Endodermal cell (in vitro differentiated cells): ENCODE measurements around the gene DLGAP1. TPM values are rescaled to one million over a fixed set of nuclear protein-coding genes. Genes with fewer than 3 reads are reported as not detected.

Experiments
- DNase-seq: peaks from one replicate; pipeline ENCODE4 v3.0.0-alpha.2; 2017
- H3K27ac ChIP-seq: 2 replicates; pipeline ENCODE4 v1.5.1; 2013; ENCODE audit warnings: mild to moderate bottlenecking, low read depth, low read length, moderate library complexity
- H3K27me3 ChIP-seq: 2 replicates; pipeline ENCODE4 v1.6.1; 2013; ENCODE audit warnings: mild to moderate bottlenecking, low read length, moderate library complexity; ENCODE audit not compliant: insufficient read depth, control insufficient read depth, poor library complexity, severe bottlenecking
- H3K36me3 ChIP-seq: 2 replicates; pipeline ENCODE4 v1.7.0; 2013; ENCODE audit warnings: mild to moderate bottlenecking, low read length, moderate library complexity; ENCODE audit not compliant: control insufficient read depth, insufficient read depth
- H3K4me1 ChIP-seq: one replicate; pipeline ENCODE4 v1.7.0; 2013; ENCODE audit warnings: low read length; ENCODE audit not compliant: control insufficient read depth, insufficient read depth
- H3K4me3 ChIP-seq: 2 replicates; pipeline ENCODE4 v1.5.1; 2013; ENCODE audit warnings: mild to moderate bottlenecking, low read length, moderate library complexity
- H3K9ac ChIP-seq: 2 replicates; pipeline ENCODE4 v1.6.1; 2013; ENCODE audit warnings: mild to moderate bottlenecking, low read length, moderate library complexity; ENCODE audit not compliant: poor library complexity, severe bottlenecking; ENCODE audit errors: extremely low read depth
- H3K9me3 ChIP-seq: 2 replicates; pipeline ENCODE4 v1.6.1; 2013; ENCODE audit warnings: mild to moderate bottlenecking, low read length, moderate library complexity; ENCODE audit not compliant: control insufficient read depth
- H3K27ac Mint-ChIP-seq: 2 replicates; pipeline ENCODE4 v1.8.0; 2020; ENCODE audit warnings: mixed read lengths
- H3K27me3 Mint-ChIP-seq: 2 replicates; pipeline ENCODE4 v1.8.0; 2021; ENCODE audit warnings: mild to moderate bottlenecking, mixed read lengths; ENCODE audit not compliant: insufficient read depth
- H3K36me3 Mint-ChIP-seq: 2 replicates; pipeline ENCODE4 v1.8.0; 2020; ENCODE audit warnings: low read depth, mixed read lengths
- H3K4me1 Mint-ChIP-seq: 2 replicates; pipeline ENCODE4 v1.8.0; 2020; ENCODE audit warnings: mixed read lengths
- H3K4me3 Mint-ChIP-seq: 2 replicates; pipeline ENCODE4 v1.8.0; 2020; ENCODE audit warnings: mild to moderate bottlenecking, moderate library complexity, mixed read lengths
- H3K9me3 Mint-ChIP-seq: 2 replicates; pipeline ENCODE4 v1.8.0; 2020; ENCODE audit warnings: mild to moderate bottlenecking, mixed read lengths
- WGBS, 2 experiments: methylation state at CpG; one replicate each; pipeline versions ENCODE4 v1.1.5 to v1.1.7; 2013; ENCODE audit warnings: missing lambda C conversion rate in 2 of 2, mixed read lengths in 1 of 2; ENCODE audit not compliant: insufficient coverage in 1 of 2, insufficient read length in 1 of 2; 5-methylcytosine and 5-hydroxymethylcytosine counted together
- total RNA-seq, 2 donors: library from RNA; stranded (reverse); fragmentation: NEBNext Ultra II Directional in 1 of 2; extraction: Animal tissue kit (Norgen Biotek cat#: 25700) in 1 of 2; gene quantifications; 2 replicates in 1 of 2; 3 replicates in 1 of 2; pipeline ENCODE4 v1.2.1, GENCODE V29; 2021
- TF ChIP-seq, protein P1 (sequence below): fragments of 200-600 bp; sonication (generic); conservative IDR thresholded peaks from 2 replicates; pipeline ENCODE4 v1.5.0; 2021; ENCODE audit warnings: antibody characterized with exemption, mild to moderate bottlenecking

The DLGAP1 gene
- total RNA-seq, 2 donors from 2014 or later: 11.5 to 21.5 TPM

DNA sequence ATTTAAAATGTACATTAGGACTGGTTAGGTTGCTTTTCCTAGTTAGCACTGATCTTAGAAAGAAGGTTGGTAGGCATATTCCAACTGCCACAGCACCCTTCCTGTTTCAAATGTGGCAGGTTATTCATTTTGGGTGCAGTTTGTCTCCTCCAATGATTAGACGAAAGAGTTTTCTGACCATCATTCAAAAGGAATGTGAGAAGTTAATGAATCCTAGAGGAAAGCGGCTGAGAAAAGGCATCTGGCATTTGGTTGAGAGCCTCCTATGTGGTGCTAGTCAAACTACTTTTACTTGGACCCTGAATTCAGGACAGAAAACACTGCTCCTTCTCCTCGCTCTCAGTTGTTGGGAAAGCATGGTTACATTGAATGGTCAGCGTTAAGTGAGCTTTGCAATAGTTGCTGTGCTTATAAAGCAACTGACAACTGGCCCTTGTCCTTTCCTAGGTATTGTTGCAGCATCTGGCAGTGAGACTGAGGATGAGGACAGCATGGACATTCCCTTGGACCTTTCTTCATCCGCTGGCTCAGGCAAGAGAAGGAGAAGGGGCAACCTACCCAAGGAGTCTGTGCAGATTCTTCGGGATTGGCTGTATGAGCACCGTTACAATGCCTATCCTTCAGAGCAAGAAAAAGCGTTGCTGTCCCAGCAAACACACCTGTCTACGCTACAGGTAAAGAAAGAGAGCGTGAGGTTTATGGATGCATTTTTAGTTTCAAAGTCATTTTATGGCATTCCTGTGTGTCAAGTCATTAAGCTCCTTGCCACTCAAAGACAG, 999.0 kb downstream of the DLGAP1 start:
- WGBS, 2 experiments: 83% methylated on average over 9 to 10 of the region's 10 CpGs
- peak overlapping the region; percentile 100 for H3K4me3 ChIP-seq
- no peak for DNase-seq
- H3K9ac ChIP-seq: peak overlapping the region; percentile 99
- H3K27me3 ChIP-seq: no peaks in the 10 kb centered on the region
- peak overlapping the region; percentile 19 for H3K27ac ChIP-seq
- Mint-ChIP-seq H3K9me3 (no peaks in the 10 kb centered on the region), H3K27me3 (no peaks in the 10 kb centered on the region), H3K4me1 (peaks cover 58% of the 10 kb centered on the region), H3K36me3 (peaks cover 92% of the 10 kb centered on the region), H3K4me3 (peak overlapping the region; percentile 100), H3K27ac (peak overlapping the region; percentile 90)
- TF ChIP-seq, protein P1, sequence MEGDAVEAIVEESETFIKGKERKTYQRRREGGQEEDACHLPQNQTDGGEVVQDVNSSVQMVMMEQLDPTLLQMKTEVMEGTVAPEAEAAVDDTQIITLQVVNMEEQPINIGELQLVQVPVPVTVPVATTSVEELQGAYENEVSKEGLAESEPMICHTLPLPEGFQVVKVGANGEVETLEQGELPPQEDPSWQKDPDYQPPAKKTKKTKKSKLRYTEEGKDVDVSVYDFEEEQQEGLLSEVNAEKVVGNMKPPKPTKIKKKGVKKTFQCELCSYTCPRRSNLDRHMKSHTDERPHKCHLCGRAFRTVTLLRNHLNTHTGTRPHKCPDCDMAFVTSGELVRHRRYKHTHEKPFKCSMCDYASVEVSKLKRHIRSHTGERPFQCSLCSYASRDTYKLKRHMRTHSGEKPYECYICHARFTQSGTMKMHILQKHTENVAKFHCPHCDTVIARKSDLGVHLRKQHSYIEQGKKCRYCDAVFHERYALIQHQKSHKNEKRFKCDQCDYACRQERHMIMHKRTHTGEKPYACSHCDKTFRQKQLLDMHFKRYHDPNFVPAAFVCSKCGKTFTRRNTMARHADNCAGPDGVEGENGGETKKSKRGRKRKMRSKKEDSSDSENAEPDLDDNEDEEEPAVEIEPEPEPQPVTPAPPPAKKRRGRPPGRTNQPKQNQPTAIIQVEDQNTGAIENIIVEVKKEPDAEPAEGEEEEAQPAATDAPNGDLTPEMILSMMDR: no peak
- peaks cover 68% of the 10 kb centered on the region for H3K36me3 ChIP-seq
- peaks cover 7% of the 10 kb centered on the region for H3K9me3 ChIP-seq
- peaks cover 17% of the 10 kb centered on the region for H3K4me1 ChIP-seq

DNA sequence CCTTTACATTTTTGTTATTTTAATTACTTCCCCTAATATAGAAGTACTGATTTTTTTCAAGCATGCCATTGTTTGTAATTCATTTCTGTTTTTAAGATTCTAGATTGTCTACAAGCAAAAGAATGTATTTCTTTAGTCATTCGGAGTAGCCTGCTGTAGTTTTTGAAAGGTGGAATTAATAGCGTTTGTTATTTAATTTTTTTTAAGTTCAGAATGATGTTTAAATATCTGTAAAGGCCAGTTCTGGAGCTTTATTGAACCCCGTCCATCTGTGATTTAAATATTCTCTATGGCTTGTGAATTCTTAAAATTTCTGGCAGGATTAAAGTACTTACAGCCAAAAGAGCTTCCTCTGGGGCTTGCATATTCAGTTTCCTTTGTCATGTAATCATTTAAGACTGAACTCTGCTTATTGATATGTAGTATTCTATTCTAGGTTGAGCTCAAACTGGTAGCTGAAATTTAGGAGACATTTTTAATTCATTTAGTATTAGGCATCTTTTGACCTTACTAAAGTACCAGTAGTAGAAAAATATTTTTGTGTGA, 999.9 kb downstream of the DLGAP1 start:
- Histone ChIP-seq H3K36me3 (peaks cover 59% of the 10 kb centered on the region), H3K9ac (peak overlapping the region; percentile 99), H3K9me3 (peaks cover 7% of the 10 kb centered on the region), H3K27ac (no peak overlapping the region), H3K4me3 (peak overlapping the region; percentile 100), H3K27me3 (no peaks in the 10 kb centered on the region), H3K4me1 (peaks cover 17% of the 10 kb centered on the region)
- peak overlapping the region; percentile 100 for H3K4me3 Mint-ChIP-seq
- H3K4me1 Mint-ChIP-seq: peaks cover 51% of the 10 kb centered on the region
- H3K27ac Mint-ChIP-seq: peak overlapping the region; percentile 90
- no peak for DNase-seq
- H3K27me3 Mint-ChIP-seq: no peaks in the 10 kb centered on the region
- 4 to 16% methylated on average over 3 of the region's 3 CpGs for WGBS, 2 experiments
- H3K36me3 Mint-ChIP-seq: peaks cover 91% of the 10 kb centered on the region
- H3K9me3 Mint-ChIP-seq: no peaks in the 10 kb centered on the region
- TF ChIP-seq, protein P1: no peak

DNA sequence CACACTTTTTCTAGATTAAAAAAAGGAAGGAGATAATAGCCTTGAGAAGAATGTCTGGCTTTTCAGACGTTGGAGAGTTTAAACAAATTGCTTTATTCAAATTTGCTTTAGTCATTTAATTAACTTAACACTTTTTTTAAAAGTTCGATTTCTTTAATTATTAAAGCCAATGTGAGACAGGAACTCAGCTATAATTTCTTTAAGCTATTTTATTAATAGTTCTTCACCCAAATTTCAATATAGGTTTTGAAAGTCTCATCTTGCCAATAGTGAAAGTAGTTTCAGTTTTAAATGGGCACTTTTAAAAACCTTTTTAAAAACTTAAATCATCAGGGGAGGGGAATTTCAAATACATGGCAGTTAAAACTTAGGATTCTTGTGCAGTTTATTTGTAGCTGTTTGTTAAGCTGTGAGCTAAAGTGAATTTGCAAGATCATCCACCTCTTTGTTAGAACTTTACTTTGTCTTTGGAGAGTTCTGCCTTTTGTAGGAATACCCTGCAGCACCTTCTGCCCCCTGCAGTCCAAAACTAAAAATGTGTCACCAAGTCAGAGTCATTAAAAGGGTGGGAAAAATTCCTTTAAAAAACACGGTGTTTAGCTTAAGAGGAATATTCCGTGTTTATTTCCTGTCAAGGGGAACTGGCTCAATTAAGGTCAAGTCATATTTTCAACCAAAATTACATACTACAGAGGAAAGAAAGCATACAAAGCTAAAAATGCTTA, 1000.6 kb downstream of the DLGAP1 start:
- Histone ChIP-seq H3K27ac (peak overlapping the region; percentile 96), H3K4me3 (peak overlapping the region; percentile 100), H3K4me1 (peaks cover 17% of the 10 kb centered on the region), H3K9ac (peak overlapping the region; percentile 99), H3K9me3 (peaks cover 3% of the 10 kb centered on the region), H3K27me3 (no peaks in the 10 kb centered on the region), H3K36me3 (peaks cover 54% of the 10 kb centered on the region)
- Mint-ChIP-seq H3K4me1 (peaks cover 50% of the 10 kb centered on the region), H3K27ac (peak overlapping the region; percentile 96), H3K4me3 (peak overlapping the region; percentile 100), H3K36me3 (peaks cover 89% of the 10 kb centered on the region), H3K9me3 (no peaks in the 10 kb centered on the region), H3K27me3 (no peaks in the 10 kb centered on the region)
- TF ChIP-seq, protein P1: peak; percentile 84
- 0% methylated on average over 1 to 3 of the region's 4 CpGs for WGBS, 2 experiments
- peak; percentile 79 for DNase-seq
